ENCODE measurements around the gene ZNF324.

Gene ZNF324

DNA sequence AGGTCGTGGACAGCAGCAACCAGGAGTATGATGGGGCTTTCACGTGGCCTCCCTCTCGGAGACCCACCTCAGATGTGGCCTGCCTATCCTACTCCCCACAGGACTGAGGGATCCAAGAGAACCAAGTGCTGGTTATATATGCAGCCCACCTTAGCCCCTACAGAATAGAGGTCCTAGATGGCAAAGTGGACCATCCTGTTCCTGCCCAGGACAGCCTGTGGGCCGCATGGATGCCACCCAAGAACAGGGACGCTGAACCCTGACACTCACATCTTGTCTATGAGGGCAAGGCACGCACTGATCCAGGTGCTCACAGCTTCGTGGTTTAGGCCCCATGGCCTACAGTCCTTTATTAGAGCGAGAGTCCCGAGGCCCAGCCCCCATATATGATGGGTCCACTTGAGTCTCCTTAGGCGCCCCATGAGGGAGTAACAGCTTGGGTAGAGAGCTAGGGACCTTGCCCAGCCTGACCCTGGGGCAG lies 46.4 kb downstream of the ZNF324 start:
- TF ChIP-seq GABPA (IDR thresholded peaks at IDR 0.05; ENCODE audit: low read depth) (no peak), SPI1 (IDR thresholded peaks at IDR 0.05; ENCODE audit: borderline replicate concordance, low read depth) (no peak), POLR2AphosphoS5 (IDR thresholded peaks at IDR 0.05; ENCODE audit: low read depth) (no peak)
- TF ChIP-seq, protein P1, sequence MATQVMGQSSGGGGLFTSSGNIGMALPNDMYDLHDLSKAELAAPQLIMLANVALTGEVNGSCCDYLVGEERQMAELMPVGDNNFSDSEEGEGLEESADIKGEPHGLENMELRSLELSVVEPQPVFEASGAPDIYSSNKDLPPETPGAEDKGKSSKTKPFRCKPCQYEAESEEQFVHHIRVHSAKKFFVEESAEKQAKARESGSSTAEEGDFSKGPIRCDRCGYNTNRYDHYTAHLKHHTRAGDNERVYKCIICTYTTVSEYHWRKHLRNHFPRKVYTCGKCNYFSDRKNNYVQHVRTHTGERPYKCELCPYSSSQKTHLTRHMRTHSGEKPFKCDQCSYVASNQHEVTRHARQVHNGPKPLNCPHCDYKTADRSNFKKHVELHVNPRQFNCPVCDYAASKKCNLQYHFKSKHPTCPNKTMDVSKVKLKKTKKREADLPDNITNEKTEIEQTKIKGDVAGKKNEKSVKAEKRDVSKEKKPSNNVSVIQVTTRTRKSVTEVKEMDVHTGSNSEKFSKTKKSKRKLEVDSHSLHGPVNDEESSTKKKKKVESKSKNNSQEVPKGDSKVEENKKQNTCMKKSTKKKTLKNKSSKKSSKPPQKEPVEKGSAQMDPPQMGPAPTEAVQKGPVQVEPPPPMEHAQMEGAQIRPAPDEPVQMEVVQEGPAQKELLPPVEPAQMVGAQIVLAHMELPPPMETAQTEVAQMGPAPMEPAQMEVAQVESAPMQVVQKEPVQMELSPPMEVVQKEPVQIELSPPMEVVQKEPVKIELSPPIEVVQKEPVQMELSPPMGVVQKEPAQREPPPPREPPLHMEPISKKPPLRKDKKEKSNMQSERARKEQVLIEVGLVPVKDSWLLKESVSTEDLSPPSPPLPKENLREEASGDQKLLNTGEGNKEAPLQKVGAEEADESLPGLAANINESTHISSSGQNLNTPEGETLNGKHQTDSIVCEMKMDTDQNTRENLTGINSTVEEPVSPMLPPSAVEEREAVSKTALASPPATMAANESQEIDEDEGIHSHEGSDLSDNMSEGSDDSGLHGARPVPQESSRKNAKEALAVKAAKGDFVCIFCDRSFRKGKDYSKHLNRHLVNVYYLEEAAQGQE (IDR thresholded peaks at IDR 0.05; ENCODE audit: insufficient replicate concordance, low read depth) = no peak
- TF ChIP-seq, protein P2, sequence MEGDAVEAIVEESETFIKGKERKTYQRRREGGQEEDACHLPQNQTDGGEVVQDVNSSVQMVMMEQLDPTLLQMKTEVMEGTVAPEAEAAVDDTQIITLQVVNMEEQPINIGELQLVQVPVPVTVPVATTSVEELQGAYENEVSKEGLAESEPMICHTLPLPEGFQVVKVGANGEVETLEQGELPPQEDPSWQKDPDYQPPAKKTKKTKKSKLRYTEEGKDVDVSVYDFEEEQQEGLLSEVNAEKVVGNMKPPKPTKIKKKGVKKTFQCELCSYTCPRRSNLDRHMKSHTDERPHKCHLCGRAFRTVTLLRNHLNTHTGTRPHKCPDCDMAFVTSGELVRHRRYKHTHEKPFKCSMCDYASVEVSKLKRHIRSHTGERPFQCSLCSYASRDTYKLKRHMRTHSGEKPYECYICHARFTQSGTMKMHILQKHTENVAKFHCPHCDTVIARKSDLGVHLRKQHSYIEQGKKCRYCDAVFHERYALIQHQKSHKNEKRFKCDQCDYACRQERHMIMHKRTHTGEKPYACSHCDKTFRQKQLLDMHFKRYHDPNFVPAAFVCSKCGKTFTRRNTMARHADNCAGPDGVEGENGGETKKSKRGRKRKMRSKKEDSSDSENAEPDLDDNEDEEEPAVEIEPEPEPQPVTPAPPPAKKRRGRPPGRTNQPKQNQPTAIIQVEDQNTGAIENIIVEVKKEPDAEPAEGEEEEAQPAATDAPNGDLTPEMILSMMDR (IDR thresholded peaks at IDR 0.05; ENCODE audit: insufficient read depth, low read length) = no peak
- DNase-seq (ENCODE audit: low read depth in 1 of 2, low spot score in 1 of 2) = no peak
- H3K4me3 ChIP-seq (replicated peaks; ENCODE audit: insufficient read depth, low read length) = no peak overlapping the region
- H3K27me3 ChIP-seq (ENCODE audit: insufficient read depth, poor library complexity, severe bottlenecking) = no peaks in the 10 kb centered on the region
- peak overlapping the region; percentile 72 for H3K27ac ChIP-seq (replicated peaks)

DNA sequence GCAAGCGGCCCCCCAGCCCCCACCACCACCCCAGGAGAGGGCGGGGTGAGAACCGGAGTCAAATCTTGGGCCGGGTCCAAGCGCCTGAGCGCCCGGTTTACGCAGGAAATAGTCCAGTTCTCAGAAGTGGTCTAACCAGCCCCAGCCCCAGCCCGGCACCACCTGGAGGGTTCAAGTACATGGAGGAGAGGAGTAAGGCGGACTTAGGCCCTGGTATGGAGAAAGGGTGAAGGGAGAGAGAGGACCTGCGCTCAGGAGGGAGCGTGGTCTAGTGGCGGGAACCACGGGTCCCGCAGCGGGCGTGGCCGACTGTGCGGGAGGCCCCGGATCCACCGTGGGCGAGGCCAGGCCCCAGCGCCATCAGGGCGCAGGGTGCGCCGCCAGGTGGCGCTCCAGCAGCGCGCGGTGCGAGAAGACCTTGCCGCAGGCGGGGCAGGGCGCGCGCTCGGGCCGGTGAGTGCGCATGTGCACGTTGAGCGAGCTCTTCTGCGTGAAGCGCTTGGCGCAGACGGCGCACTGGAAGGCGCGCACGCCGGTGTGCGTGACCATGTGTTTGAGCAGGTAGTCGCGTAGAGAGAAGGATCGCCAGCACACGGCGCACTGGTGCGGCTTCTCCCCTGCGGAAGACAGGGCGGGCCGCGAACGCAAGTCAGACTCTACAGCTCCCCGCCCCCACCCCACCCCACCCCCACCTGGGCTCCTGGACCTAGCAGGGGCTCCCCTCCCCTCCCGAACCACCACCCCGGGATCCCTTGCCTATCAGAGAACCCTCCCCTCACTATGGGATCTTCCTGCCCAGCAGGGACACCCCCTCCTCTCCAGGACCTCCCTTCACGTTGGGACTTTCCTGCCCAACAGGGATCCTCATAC lies 47.0 kb downstream of the ZNF324 start:
- no peak for TF ChIP-seq GABPA (IDR thresholded peaks at IDR 0.05; ENCODE audit: low read depth)
- no peak for TF ChIP-seq SPI1 (IDR thresholded peaks at IDR 0.05; ENCODE audit: borderline replicate concordance, low read depth)
- peak; percentile 91 for TF ChIP-seq POLR2AphosphoS5 (IDR thresholded peaks at IDR 0.05; ENCODE audit: low read depth)
- TF ChIP-seq, protein P1 (IDR thresholded peaks at IDR 0.05; ENCODE audit: insufficient replicate concordance, low read depth) = no peak
- TF ChIP-seq, protein P2 (IDR thresholded peaks at IDR 0.05; ENCODE audit: insufficient read depth, low read length) = peak; percentile 81
- peak overlapping the region; percentile 65 for H3K4me3 ChIP-seq (replicated peaks; ENCODE audit: insufficient read depth, low read length)
- H3K27me3 ChIP-seq (ENCODE audit: insufficient read depth, poor library complexity, severe bottlenecking) = no peaks in the 10 kb centered on the region
- peak; percentile 94 to 99 for DNase-seq (ENCODE audit: low read depth in 1 of 2, low spot score in 1 of 2)
- H3K27ac ChIP-seq (replicated peaks) = peak overlapping the region; percentile 72

DNA sequence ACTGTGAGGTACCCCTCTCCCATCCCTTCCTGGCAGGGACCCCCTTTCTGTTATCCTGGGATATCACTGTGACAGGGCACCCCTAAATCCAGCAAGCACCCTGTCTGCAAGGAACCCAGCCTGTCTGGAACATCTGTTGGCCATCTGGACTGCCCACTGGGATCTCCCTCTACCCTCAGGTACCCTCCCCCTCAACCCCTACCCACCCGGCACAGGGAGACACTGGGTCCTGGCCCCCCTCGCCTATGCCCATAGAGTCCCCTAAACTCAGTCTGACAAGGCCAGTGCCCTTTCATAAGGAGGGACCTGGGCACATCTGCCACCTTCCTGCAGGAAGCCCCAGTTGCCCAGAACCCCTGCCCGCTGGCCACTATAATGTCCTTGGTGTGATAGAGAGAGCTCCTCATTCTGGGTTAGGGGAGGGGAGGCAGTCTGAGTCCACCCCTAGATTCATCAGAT lies 47.7 kb downstream of the ZNF324 start:
- no peaks in the 10 kb centered on the region for H3K27me3 ChIP-seq (ENCODE audit: insufficient read depth, poor library complexity, severe bottlenecking)
- peak overlapping the region; percentile 65 for H3K4me3 ChIP-seq (replicated peaks; ENCODE audit: insufficient read depth, low read length)
- TF ChIP-seq SPI1 (IDR thresholded peaks at IDR 0.05; ENCODE audit: borderline replicate concordance, low read depth) (no peak), POLR2AphosphoS5 (IDR thresholded peaks at IDR 0.05; ENCODE audit: low read depth) (no peak), GABPA (IDR thresholded peaks at IDR 0.05; ENCODE audit: low read depth) (no peak)
- TF ChIP-seq, protein P2 (IDR thresholded peaks at IDR 0.05; ENCODE audit: insufficient read depth, low read length) = no peak
- TF ChIP-seq, protein P1 (IDR thresholded peaks at IDR 0.05; ENCODE audit: insufficient replicate concordance, low read depth) = no peak
- peak overlapping the region; percentile 72 for H3K27ac ChIP-seq (replicated peaks)
- DNase-seq (ENCODE audit: low read depth in 1 of 2, low spot score in 1 of 2) = no peak

Data from HL-60 (cell line).